PC-3 (cell line): ENCODE results near the gene MYO18A.
"Not testable (repeated sequence)": the region's sequence is repeated elsewhere in the genome, so short reads cannot be mapped to it uniquely, and the experiment has no call there.

ENCODE experiments used
- EZH2 ChIP-seq: fragments of 300-600 bp; sonication (generic); IDR thresholded peaks from one replicate; pipeline ENCODE4 v1.6.1; 2017; ENCODE audit warnings: antibody characterized with exemption, mild to moderate bottlenecking, low read length; ENCODE audit not compliant: unreplicated experiment
- TF ChIP-seq, protein P1 (sequence below): fragments of 300-600 bp; sonication (generic); conservative IDR thresholded peaks from 2 replicates; pipeline ENCODE4 v1.5.1; 2017; ENCODE audit warnings: antibody characterized with exemption, low read depth, mild to moderate bottlenecking, low read length

- TF ChIP-seq, protein P1, sequence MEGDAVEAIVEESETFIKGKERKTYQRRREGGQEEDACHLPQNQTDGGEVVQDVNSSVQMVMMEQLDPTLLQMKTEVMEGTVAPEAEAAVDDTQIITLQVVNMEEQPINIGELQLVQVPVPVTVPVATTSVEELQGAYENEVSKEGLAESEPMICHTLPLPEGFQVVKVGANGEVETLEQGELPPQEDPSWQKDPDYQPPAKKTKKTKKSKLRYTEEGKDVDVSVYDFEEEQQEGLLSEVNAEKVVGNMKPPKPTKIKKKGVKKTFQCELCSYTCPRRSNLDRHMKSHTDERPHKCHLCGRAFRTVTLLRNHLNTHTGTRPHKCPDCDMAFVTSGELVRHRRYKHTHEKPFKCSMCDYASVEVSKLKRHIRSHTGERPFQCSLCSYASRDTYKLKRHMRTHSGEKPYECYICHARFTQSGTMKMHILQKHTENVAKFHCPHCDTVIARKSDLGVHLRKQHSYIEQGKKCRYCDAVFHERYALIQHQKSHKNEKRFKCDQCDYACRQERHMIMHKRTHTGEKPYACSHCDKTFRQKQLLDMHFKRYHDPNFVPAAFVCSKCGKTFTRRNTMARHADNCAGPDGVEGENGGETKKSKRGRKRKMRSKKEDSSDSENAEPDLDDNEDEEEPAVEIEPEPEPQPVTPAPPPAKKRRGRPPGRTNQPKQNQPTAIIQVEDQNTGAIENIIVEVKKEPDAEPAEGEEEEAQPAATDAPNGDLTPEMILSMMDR = not testable (repeated sequence)
- not testable (repeated sequence) for TF ChIP-seq EZH2
Measured at GRCh38 chr17:29088782-29089181, 91.4 kb downstream of the MYO18A start.
